GM21447 (cell line): ENCODE results near the gene HOOK2.
"Not testable (repeated sequence)": the region's sequence is repeated elsewhere in the genome, so short reads cannot be mapped to it uniquely, and the experiment has no call there.

ENCODE experiments used
- ATAC-seq: cut with Tn5 transposase; IDR thresholded peaks from one replicate; pipeline ENCODE4 v1.9.1; 2021; ENCODE audit not compliant: unreplicated experiment

The HOOK2 gene

GRCh38 chr19:12722566-12723380 is 52.6 kb downstream of the HOOK2 start:
- ATAC-seq = peak; percentile 78

GRCh38 chr19:12721656-12722565 is 53.4 kb downstream of the HOOK2 start:
- peak; percentile 24 for ATAC-seq

- ATAC-seq = no peak
Observed at GRCh38 chr19:12720851-12721655, 54.3 kb downstream of the HOOK2 start.

GRCh38 chr19:12720296-12720695 is 55.1 kb downstream of the HOOK2 start:
- ATAC-seq = no peak

GRCh38 chr19:12715929-12716328 is 59.4 kb downstream of the HOOK2 start:
- no peak for ATAC-seq

GRCh38 chr19:12715102-12715501 is 60.2 kb downstream of the HOOK2 start:
- no peak for ATAC-seq

- not testable (repeated sequence) for ATAC-seq
Observed at GRCh38 chr19:12713304-12713703, 62.0 kb downstream of the HOOK2 start.
